Endothelial cell of umbilical vein (primary cell): ENCODE data around the gene S100A1. TPM values are rescaled to one million over a fixed set of nuclear protein-coding genes. Genes with fewer than 3 reads are reported as not detected.

ENCODE experiments used
- BruUV-seq: library from RNA; stranded (reverse); fragments of 400-500 nt; replicated peaks from 2 replicates; lab custom pipeline; 2021; lab: Mats Ljungman, UMichigan
- CTCF ChIA-PET: fragments of 300-600, 350-600 bp; sonication (Branson Sonifier 250); formaldehyde crosslinking; loops from one replicate; lab custom pipeline; 2021; ENCODE audit warnings: antibody characterized with exemption, inconsistent platforms; lab: Charles Lee
- POLR2A ChIA-PET: fragments of 300-600, 350-600 bp; sonication (Branson Sonifier 250); formaldehyde crosslinking; loops from one replicate; lab custom pipeline; 2021; ENCODE audit warnings: antibody characterized with exemption, inconsistent platforms; lab: Charles Lee
- DNase-seq: peaks from one replicate; pipeline ENCODE4 v3.0.0-alpha.2; 2011; ENCODE audit warnings: low read depth, low spot score
- FAIRE-seq: peaks from 2 replicates; lab custom pipeline; 2011; peaks lifted over from hg19 to GRCh38; lab: Jason Lieb, UNC
- H2AFZ ChIP-seq: 2 replicates; pipeline ENCODE4 v1.6.0; 2012; ENCODE audit warnings: low read depth, low read length, control low read depth, inconsistent platforms
- H3K27ac ChIP-seq: 2 replicates; pipeline ENCODE4 v1.5.1; 2011; ENCODE audit warnings: low read depth, mild to moderate bottlenecking, control low read depth, low read length, moderate library complexity; ENCODE audit not compliant: insufficient read depth
- H3K27me3 ChIP-seq, 2 experiments: 2 replicates each; pipeline versions ENCODE4 v1.6.0 to v1.6.1; 2011; ENCODE audit warnings: low read length in 2 of 2, mixed read lengths in 1 of 2; ENCODE audit not compliant: control insufficient read depth in 2 of 2, insufficient read depth in 2 of 2
- H3K36me3 ChIP-seq, 2 experiments: 2 replicates in 1 of 2; 3 replicates in 1 of 2; pipeline ENCODE4 v1.5.1; 2011; ENCODE audit warnings: low read length in 2 of 2, mild to moderate bottlenecking in 1 of 2, moderate library complexity in 1 of 2; ENCODE audit not compliant: control insufficient read depth in 2 of 2, insufficient read depth in 2 of 2; ENCODE audit errors: extremely low read depth in 1 of 2
- H3K4me1 ChIP-seq: 3 replicates; pipeline ENCODE4 v1.5.1; 2011; ENCODE audit warnings: mild to moderate bottlenecking, low read length; ENCODE audit not compliant: control insufficient read depth, insufficient read depth; ENCODE audit errors: extremely low read depth
- H3K4me2 ChIP-seq: 2 replicates; pipeline ENCODE4 v1.6.1; 2011; ENCODE audit warnings: low read length, control low read depth, mixed read lengths; ENCODE audit not compliant: insufficient read depth
- H3K4me3 ChIP-seq, 3 experiments: fragments of 200-600 bp in 1 of 3; sonication (generic), shearing (Covaris generic) in 1 of 3; replicated peaks in 1 of 3; 2 replicates each; pipeline ENCODE4 v1.5.1; 2011 to 2016; ENCODE audit warnings: control low read depth in 3 of 3, low read length in 3 of 3, mild to moderate bottlenecking in 2 of 3, inconsistent platforms in 1 of 3, low read depth in 1 of 3, moderate library complexity in 1 of 3; ENCODE audit not compliant: insufficient read depth in 1 of 3
- H3K79me2 ChIP-seq: 2 replicates; pipeline ENCODE4 v1.6.0; 2012; ENCODE audit warnings: low read length, inconsistent platforms; ENCODE audit not compliant: control insufficient read depth, insufficient read depth
- H3K9ac ChIP-seq: replicated peaks from 2 replicates; pipeline ENCODE3; 2011; ENCODE audit warnings: low read length, control low read depth; ENCODE audit not compliant: insufficient read depth; ENCODE audit errors: extremely low read depth
- H3K9me1 ChIP-seq: replicated peaks from 3 replicates; pipeline ENCODE4 v1.6.0; 2011; ENCODE audit warnings: mild to moderate bottlenecking, low read length; ENCODE audit not compliant: control insufficient read depth, insufficient read depth; ENCODE audit errors: extremely low read depth
- H3K9me3 ChIP-seq: replicated peaks from 2 replicates; pipeline ENCODE4 v1.5.1; 2012; ENCODE audit warnings: low read length, inconsistent platforms; ENCODE audit not compliant: control insufficient read depth, insufficient read depth
- H4K20me1 ChIP-seq: replicated peaks from 2 replicates; pipeline ENCODE3; 2011; ENCODE audit warnings: mild to moderate bottlenecking, low read length; ENCODE audit not compliant: control insufficient read depth, insufficient read depth; ENCODE audit errors: extremely low read depth
- EZH2 ChIP-seq: IDR thresholded peaks from 2 replicates; pipeline ENCODE4 v1.6.1; 2012; ENCODE audit warnings: borderline replicate concordance, low read depth, mild to moderate bottlenecking, moderate library complexity, low read length, inconsistent platforms; ENCODE audit not compliant: severe bottlenecking
- FOS ChIP-seq: IDR thresholded peaks from 2 replicates; pipeline ENCODE4 v1.6.1; 2011; ENCODE audit warnings: mild to moderate bottlenecking, low read length, moderate library complexity, borderline replicate concordance; ENCODE audit not compliant: insufficient read depth
- GATA2 ChIP-seq: IDR thresholded peaks from 2 replicates; pipeline ENCODE4 v1.7.0; 2011; ENCODE audit warnings: low read depth, mild to moderate bottlenecking, moderate library complexity, mixed read lengths, low read length; ENCODE audit not compliant: insufficient read length, insufficient read depth
- JUN ChIP-seq: IDR thresholded peaks from 2 replicates; pipeline ENCODE4 v1.6.1; 2011; ENCODE audit warnings: borderline replicate concordance, low read depth; ENCODE audit not compliant: insufficient read length, insufficient read depth
- MYC ChIP-seq: IDR thresholded peaks from one replicate; pipeline ENCODE4 v1.6.1; 2011; ENCODE audit warnings: mild to moderate bottlenecking, low read depth, low read length
- POLR2A ChIP-seq: IDR thresholded peaks from 2 replicates; pipeline ENCODE4 v1.6.1; 2012; ENCODE audit warnings: low read depth, mild to moderate bottlenecking, control low read depth, low read length
- POLR2AphosphoS5 ChIP-seq: IDR thresholded peaks from 2 replicates; pipeline ENCODE4 v1.6.1; 2012; ENCODE audit warnings: low read depth, mild to moderate bottlenecking, control low read depth, low read length, moderate library complexity; ENCODE audit not compliant: insufficient read depth
- dilution Hi-C: fragments of 300-500 bp; cut with MboI; formaldehyde crosslinking; loops from one replicate; pipeline ENCODE4 v1.15.0; 2019; ENCODE audit warnings: low sequenced_read_pairs; ENCODE audit not compliant: extremely low pct_ligation_motif_present
- intact Hi-C: fragments of 100-400 bp; cut with micrococcal nuclease; formaldehyde crosslinking; loops from one replicate; pipeline ENCODE4 v1.10.0; 2022
- polyA plus RNA-seq, 4 experiments: library from polyadenylated mRNA; depleted of rRNA in 3 of 4; stranded (reverse) in 3 of 4; unstranded in 1 of 4; fragments of >200 nt; gene quantifications; 2 replicates each; pipeline versions ENCODE4 v1.2.1 to v1.2.3, GENCODE V29; 2011 to 2012; ENCODE audit warnings: missing spikeins in 1 of 4
- total RNA-seq: library from RNA; stranded (reverse); gene quantifications from 2 replicates; pipeline ENCODE4 v1.2.3, GENCODE V29; 2021
- TF ChIP-seq, protein P1 (sequence below): IDR thresholded peaks from 2 replicates; pipeline ENCODE4 v1.6.1; 2011; ENCODE audit not compliant: insufficient read depth, insufficient read length
- TF ChIP-seq, protein P2 (sequence below), 2 donors: IDR thresholded peaks; 1 replicate in 1 of 2; 2 replicates in 1 of 2; pipeline ENCODE4 v1.5.1; 2011; ENCODE audit warnings: low read length in 2 of 2, mild to moderate bottlenecking in 2 of 2, moderate library complexity in 2 of 2, control low read depth in 1 of 2, inconsistent platforms in 1 of 2, low read depth in 1 of 2; ENCODE audit not compliant: insufficient read depth in 1 of 2; ENCODE audit errors: extremely low read depth in 1 of 2

Gene S100A1
- total and polyA plus RNA-seq, 2 donors (not counting 3 experiments of a cell fraction or from before 2014, with no cell fraction given), result not detected

- Histone ChIP-seq H3K9ac (no peak overlapping the region), H2AFZ (no peak overlapping the region), H3K4me1 (no peaks in the 10 kb centered on the region), H3K27ac (no peak overlapping the region), H3K4me2 (no peak overlapping the region), H4K20me1 (no peaks in the 10 kb centered on the region), H3K36me3 (peaks cover 0 to 6% of the 10 kb centered on the region in 2 experiments), H3K9me3 (no peaks in the 10 kb centered on the region), H3K27me3 (no peaks in the 10 kb centered on the region), H3K9me1 (no peaks in the 10 kb centered on the region), H3K4me3 (no peak overlapping the region), H3K79me2 (peaks cover 4% of the 10 kb centered on the region)
- intact Hi-C loops, result no loop called here
- POLR2A ChIA-PET, result interaction anchor here (0.5 to 4.9 kb wide), 4 partner anchors 9 to 45 kb away, joined by 3 to 27 read pairs (median 4); partner anchors contain the start of gene S100A13
- dilution Hi-C loops, result no loop called here
- peak; percentile 57 for DNase-seq
- CTCF ChIA-PET, result interaction anchor here (0.5 to 6.0 kb wide), 14 partner anchors 10 to 107 kb away, joined by 3 to 121 read pairs (median 6); partner anchors contain the start of genes CHTOP, S100A1, S100A13 and S100A6
- TF ChIP-seq, protein P1, sequence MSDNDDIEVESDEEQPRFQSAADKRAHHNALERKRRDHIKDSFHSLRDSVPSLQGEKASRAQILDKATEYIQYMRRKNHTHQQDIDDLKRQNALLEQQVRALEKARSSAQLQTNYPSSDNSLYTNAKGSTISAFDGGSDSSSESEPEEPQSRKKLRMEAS, result no peak
- TF ChIP-seq GATA2, result no peak
- TF ChIP-seq JUN, result no peak
- TF ChIP-seq POLR2AphosphoS5, result no peak
- TF ChIP-seq POLR2A, result peak; percentile 55
- no peak for TF ChIP-seq FOS
- TF ChIP-seq EZH2, result no peak
- TF ChIP-seq, protein P2, sequence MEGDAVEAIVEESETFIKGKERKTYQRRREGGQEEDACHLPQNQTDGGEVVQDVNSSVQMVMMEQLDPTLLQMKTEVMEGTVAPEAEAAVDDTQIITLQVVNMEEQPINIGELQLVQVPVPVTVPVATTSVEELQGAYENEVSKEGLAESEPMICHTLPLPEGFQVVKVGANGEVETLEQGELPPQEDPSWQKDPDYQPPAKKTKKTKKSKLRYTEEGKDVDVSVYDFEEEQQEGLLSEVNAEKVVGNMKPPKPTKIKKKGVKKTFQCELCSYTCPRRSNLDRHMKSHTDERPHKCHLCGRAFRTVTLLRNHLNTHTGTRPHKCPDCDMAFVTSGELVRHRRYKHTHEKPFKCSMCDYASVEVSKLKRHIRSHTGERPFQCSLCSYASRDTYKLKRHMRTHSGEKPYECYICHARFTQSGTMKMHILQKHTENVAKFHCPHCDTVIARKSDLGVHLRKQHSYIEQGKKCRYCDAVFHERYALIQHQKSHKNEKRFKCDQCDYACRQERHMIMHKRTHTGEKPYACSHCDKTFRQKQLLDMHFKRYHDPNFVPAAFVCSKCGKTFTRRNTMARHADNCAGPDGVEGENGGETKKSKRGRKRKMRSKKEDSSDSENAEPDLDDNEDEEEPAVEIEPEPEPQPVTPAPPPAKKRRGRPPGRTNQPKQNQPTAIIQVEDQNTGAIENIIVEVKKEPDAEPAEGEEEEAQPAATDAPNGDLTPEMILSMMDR (IDR thresholded peaks at IDR 0.05; ENCODE audit: extremely low read depth in 1 of 2, insufficient read depth in 1 of 2, low read depth in 1 of 2, low read length in 2 of 2), result peak; percentile 65 to 75
- peak; percentile 57 for TF ChIP-seq MYC
- BruUV-seq, result no TSS peak
- peak; percentile 79 for FAIRE-seq
These were observed 10.6 kb upstream of the S100A1 start for GRCh38 chr1:153617663-153618062.
